ENCODE results near the gene MTA2.

The MTA2 gene

DNA sequence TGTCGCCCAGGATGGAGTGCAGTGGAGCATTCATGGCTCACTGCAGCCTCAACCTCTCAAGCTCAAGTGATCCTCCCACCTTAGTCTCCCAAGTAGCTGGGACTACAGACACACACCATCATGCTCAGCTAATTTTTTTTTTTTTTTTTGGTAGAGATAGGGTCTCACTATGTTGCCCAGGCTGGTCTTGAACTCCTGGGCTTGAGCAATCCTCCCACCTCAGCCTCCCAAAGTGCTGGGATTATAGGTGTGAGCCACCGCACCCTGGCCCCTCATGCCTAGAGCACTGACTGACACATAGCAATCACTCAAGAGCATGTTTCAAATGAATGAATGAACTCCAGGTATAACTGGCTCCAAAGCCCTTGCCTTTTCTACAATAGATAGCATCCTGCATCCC lies 51.2 kb downstream of the MTA2 start:
- in situ Hi-C loops (cut with HindIII; ENCODE audit: low sequenced_read_pairs) = loop anchor here (25.0 kb wide), 1 partner anchor 113 kb away; no protein-coding TSS in a partner anchor

DNA sequence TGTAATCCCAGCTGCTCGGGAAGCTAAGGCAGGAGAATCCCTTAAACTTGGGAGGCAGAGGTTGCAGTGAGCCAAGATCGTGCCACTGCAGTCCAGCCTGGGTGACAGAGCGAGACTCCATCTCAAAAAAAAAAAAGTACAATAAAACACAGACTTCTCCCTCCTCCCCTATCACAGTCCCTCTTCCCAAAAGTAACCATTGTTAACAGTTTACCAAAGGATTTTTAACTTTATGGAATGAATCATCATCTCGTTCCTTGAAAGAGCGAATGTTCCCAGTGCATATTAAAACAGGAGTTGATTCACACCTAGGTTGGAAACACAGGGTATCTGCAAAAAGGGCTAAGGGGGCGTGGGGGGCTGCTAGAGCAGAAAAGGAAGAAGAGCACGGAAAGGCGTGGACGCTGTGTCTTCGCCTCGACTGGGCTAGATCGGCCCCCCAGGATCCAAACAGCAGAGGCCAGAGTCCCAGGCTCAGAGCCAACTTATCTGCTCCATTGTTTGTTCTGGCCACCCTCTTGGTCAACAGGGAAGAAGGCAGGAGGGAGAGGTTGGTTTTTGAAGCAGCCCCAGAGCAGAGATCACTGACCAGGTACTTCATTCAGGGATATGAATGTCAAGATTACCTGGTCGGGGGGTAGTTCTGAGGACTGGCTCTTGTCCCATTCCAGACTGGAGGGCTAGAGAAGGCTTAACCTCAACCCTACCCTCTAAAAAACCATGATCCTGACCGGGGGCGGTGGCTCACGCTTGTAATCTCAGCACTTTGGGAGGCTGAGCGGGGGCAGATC lies 52.9 kb downstream of the MTA2 start:
- in situ Hi-C loops (cut with HindIII; ENCODE audit: low sequenced_read_pairs) = no loop called here

DNA sequence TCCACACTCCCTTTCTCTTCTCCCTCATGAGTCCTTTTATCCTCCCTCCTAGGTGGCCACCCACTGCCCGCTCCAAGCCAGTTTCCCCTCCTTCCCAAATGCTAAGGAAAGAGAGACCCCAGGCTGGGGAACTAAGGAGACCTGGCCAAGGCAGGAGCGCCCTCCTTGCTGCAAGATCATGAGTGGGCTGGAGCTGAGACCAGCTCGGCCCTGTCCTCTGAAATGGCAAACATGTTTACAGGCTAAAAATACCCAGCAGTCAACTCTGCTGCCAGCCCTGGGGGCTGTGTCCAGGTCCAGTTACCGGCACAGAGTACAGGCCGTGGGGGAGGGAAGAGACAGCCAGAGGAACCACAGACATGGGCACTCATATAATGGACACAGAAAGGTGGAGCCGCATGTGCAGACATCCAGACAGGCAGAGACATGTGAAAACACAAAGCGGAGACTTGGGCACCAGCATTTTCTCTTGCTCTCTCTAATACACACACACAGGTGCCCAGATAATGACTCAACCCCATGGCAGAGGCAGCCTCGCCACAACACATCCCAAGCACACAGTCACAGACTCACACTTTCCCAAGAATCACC lies 53.9 kb downstream of the MTA2 start:
- in situ Hi-C loops (cut with HindIII; ENCODE audit: low sequenced_read_pairs) = no loop called here

DNA sequence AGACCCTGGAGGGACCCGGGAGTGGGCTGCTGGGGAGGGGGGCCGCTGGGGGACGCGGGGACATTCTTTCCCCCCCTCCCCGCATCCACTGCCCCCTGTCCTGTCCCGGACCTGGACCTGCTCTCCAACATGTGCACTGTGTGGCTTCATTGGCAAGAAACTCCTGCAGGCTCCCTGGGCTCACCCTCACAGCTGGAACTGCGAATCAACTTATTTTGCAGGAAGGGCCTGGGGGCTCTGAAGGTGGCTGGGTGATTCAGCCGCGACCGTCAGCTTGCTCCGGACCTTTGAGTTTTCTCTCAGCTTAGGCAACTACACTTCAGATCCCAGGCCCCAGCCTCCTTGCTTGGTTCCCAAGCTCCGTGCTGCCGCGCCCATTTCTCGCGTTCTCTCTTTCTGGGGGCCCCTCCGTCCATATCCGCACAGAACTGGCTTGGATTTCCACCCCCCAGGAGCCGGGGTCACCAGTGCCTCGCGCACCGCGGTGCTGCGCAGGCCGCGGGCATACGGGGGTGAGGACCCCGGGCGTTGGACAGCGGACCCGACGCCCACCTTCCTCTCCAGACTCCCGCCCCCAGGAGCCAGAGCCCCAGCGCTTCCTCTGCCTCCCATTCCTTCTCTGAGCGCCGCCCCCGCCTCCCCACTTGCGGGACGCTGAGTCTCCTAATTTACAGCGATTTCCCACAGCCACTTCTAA lies 54.6 kb downstream of the MTA2 start:
- in situ Hi-C loops (cut with HindIII; ENCODE audit: low sequenced_read_pairs) = no loop called here

GRCh38 chr11:62546244-62546928 lies 55.3 kb downstream of the MTA2 start, which contains the start of gene AHNAK:
Gene AHNAK, minus strand, starts transcription at chr11:62546806. Its CDS starts 10,708 bp downstream, at chr11:62536098.
- in situ Hi-C loops (cut with HindIII; ENCODE audit: low sequenced_read_pairs) = no loop called here

GRCh38 chr11:62545437-62546243 lies 56.0 kb downstream of the MTA2 start:
- in situ Hi-C loops (cut with HindIII; ENCODE audit: low sequenced_read_pairs) = no loop called here

GRCh38 chr11:62544581-62545436 lies 56.9 kb downstream of the MTA2 start:
- in situ Hi-C loops (cut with HindIII; ENCODE audit: low sequenced_read_pairs) = no loop called here

GRCh38 chr11:62543680-62544444 lies 57.8 kb downstream of the MTA2 start:
- in situ Hi-C loops (cut with HindIII; ENCODE audit: low sequenced_read_pairs) = no loop called here

Data from DLD1 (cell line).